Measurements from ENCODE around the gene SPATA32. TPM values are rescaled to one million over a fixed set of nuclear protein-coding genes. Genes with fewer than 3 reads are reported as not detected.
A peak's percentile ranks its signal among the peaks of the same experiment; 100 is the strongest.

Gene SPATA32
- total and polyA plus RNA-seq, 8 donors: 0.13 to 0.69 (median 0.44) TPM; not detected in 2

- no peaks in the 10 kb centered on the region for H3K27me3 ChIP-seq
- intact Hi-C loops (cut with DNase I): no loop called here
- no peak overlapping the region for H3K27ac ChIP-seq
- peaks cover 31 to 88% of the 10 kb centered on the region in 2 donors for H3K4me1 ChIP-seq
- ATAC-seq (no peak), DNase-seq (no peak)
- H3K9me3 ChIP-seq: no peaks in the 10 kb centered on the region
- H3K36me3 ChIP-seq: no peaks in the 10 kb centered on the region
- H3K4me3 ChIP-seq: no peak overlapping the region
- no peak for TF ChIP-seq CTCF (IDR thresholded peaks at IDR 0.05)
Observed at GRCh38 chr17:45300060-45300751, 38.3 kb upstream of the SPATA32 start.

GRCh38 chr17:45299361-45299760 is 37.5 kb upstream of the SPATA32 start:
- H3K36me3 ChIP-seq: no peaks in the 10 kb centered on the region
- no peaks in the 10 kb centered on the region for H3K9me3 ChIP-seq
- H3K4me3 ChIP-seq: no peak overlapping the region
- no peak for TF ChIP-seq CTCF (IDR thresholded peaks at IDR 0.05)
- peak overlapping the region in 1 of 2 donors; percentile 15 for H3K27ac ChIP-seq
- peak; percentile 31 for ATAC-seq
- peaks cover 39 to 92% of the 10 kb centered on the region in 2 donors for H3K4me1 ChIP-seq
- H3K27me3 ChIP-seq: no peaks in the 10 kb centered on the region
- DNase-seq: peak in 1 of 4 donors; percentile 69
- intact Hi-C loops (cut with DNase I): no loop called here

GRCh38 chr17:45298546-45299285 is 36.8 kb upstream of the SPATA32 start:
- no peaks in the 10 kb centered on the region for H3K9me3 ChIP-seq
- no peaks in the 10 kb centered on the region for H3K36me3 ChIP-seq
- peak overlapping the region; percentile 7 to 15 for H3K27ac ChIP-seq
- H3K4me1 ChIP-seq: peaks cover 46 to 98% of the 10 kb centered on the region in 2 donors
- ATAC-seq (no peak), DNase-seq (no peak)
- H3K27me3 ChIP-seq: no peaks in the 10 kb centered on the region
- no peak overlapping the region for H3K4me3 ChIP-seq
- TF ChIP-seq CTCF (IDR thresholded peaks at IDR 0.05): no peak
- intact Hi-C loops (cut with DNase I): no loop called here

- Histone ChIP-seq H3K9me3 (no peaks in the 10 kb centered on the region), H3K4me3 (no peak overlapping the region), H3K27me3 (no peaks in the 10 kb centered on the region), H3K27ac (peak overlapping the region; percentile 8 to 76), H3K4me1 (peaks cover 60 to 99% of the 10 kb centered on the region in 2 donors), H3K36me3 (no peaks in the 10 kb centered on the region)
- ATAC-seq (no peak), DNase-seq (no peak)
- no peak for TF ChIP-seq CTCF (IDR thresholded peaks at IDR 0.05)
- intact Hi-C loops (cut with DNase I): no loop called here
Observed at GRCh38 chr17:45296833-45297124, 34.9 kb upstream of the SPATA32 start.

GRCh38 chr17:45296003-45296832 is 34.3 kb upstream of the SPATA32 start:
- Histone ChIP-seq H3K36me3 (no peaks in the 10 kb centered on the region), H3K27ac (peak overlapping the region; percentile 8 to 76), H3K9me3 (no peaks in the 10 kb centered on the region), H3K4me1 (peaks cover 64 to 99% of the 10 kb centered on the region in 2 donors), H3K27me3 (no peaks in the 10 kb centered on the region), H3K4me3 (no peak overlapping the region)
- DNase-seq: peak in 1 of 4 donors; percentile 86
- TF ChIP-seq CTCF (IDR thresholded peaks at IDR 0.05): no peak
- intact Hi-C loops (cut with DNase I): no loop called here
- no peak for ATAC-seq
